GM21529 (cell line): Measurements from ENCODE around the gene AMY2A.
"Not testable (repeated sequence)": the region's sequence is repeated elsewhere in the genome, so short reads cannot be mapped to it uniquely, and the experiment has no call there.

Source experiments
- ATAC-seq: cut with Tn5 transposase; IDR thresholded peaks from one replicate; pipeline ENCODE4 v1.9.1; 2021; ENCODE audit not compliant: unreplicated experiment

The AMY2A gene

DNA sequence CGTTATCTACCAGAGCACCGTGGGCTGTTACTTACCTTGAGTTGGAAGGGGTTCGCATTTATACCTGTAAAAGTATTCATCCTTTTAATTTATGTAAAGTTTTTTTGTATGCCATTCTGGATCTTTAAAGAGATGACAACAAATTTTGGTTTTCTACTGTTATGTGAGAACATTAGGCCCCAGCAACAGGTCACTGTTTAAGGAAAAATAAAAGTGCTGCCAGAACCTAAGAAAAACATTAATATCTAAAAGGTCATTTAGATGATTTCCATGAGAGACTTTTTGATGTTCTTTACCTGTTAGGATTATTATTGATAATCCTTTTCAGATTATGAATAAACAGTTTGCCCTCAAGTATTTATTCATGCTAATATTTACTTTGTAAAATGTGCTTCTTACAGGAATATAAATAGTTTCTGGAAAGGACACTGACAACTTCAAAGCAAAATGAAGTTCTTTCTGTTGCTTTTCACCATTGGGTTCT lies at the start of gene AMY2A:
AMY2A (plus strand) TSS at position 434 of the 484 bp plus-strand sequence; CDS start at position 448, 14 bp downstream.
- not testable (repeated sequence) for ATAC-seq

DNA sequence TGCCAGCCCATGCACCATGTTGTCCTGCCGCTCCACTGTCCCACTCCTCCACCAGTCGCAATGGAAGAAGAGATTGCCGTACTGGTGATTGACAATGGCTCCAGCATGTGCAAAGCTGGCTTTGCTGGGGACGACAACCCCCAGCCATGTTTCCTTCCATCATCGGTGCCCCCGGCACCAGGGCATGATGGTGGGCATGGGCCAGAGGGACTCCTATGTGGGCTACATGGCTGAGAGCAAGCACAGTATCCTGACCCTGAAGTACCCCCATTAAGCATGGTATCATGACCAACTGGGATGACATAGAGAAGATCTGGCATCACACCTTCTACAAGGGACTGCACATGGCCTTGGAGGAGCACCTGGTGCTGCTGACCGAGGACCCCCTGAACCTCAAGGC lies 47.7 kb upstream of the AMY2A start:
- ATAC-seq, result no peak

DNA sequence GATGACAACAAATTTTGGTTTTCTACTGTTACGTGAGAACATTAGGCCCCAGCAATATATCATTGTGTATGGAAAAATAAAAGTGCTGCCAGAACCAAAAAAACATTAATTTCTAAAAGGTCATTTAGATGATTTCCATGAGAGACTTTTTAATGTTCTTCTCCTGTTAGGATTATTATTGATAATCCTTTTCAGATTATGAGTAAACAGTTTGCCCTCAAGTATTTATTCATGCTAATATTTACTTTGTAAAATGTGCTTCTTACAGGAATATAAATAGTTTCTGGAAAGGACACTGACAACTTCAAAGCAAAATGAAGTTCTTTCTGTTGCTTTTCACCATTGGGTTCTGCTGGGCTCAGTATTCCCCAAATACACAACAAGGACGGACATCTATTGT lies 45.9 kb upstream of the AMY2A start, which contains the start of gene AMY2B:
AMY2B (plus strand) TSS at position 301 of the 400 bp plus-strand sequence; CDS start at position 315, 14 bp downstream.
- ATAC-seq, result not testable (repeated sequence)

DNA sequence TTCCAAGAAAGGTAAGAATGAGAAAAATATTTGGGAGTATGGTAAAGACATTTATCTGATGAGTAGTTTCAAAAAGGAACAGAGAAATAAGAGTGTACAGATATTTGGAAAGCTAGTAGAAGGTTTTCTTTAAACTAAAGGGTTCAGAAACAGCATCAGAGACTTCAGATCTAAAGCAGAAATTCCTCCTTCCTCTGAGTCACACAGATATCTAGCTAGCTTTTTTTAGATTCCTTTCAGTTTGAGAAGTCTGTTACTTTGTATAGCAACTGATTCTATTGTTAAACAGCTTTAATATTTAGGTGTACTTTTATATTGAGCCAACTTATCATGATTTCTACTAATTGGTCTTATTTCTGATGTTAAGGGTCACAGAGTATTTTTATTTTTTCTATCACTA lies 41.2 kb upstream of the AMY2A start:
- peak; percentile 67 for ATAC-seq

DNA sequence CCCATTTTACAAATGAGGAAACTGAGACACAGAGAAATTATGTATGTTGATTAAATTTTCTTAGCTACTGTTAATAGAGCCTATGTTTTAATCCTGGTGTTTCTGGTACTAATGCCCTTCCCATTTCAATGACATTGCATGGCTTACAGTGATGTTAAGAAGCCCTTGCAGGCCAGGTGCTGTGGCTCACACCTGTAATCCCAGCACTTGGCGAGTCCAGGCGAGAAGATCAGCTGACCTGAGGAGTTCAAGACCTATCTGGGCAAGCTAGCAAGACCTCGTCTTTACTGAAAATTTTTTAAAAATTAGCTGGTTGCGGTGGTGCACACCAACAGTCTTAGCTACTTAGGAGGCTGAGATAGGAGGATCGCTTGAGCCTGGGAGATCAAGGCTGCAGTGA lies 40.4 kb upstream of the AMY2A start:
- ATAC-seq, result not testable (repeated sequence)

DNA sequence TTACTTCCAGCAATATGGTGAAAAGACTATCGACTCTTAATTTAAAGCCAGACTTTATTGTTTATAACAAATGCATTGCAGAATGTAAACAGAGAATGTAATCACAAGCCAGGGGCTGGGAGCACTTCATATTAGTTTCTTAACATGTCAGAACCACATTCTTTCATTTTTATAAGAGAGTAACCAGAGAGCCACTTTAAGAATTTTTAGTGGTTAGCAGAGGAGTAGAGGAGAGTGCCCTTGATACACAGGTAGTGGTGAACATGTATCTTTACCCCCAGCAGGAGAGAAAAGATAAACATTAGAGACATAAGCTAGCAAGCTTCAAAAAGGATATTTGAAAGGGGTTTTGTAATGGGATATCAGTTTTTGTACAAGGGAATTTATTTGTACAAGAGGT lies 34.8 kb upstream of the AMY2A start:
- ATAC-seq, result no peak

DNA sequence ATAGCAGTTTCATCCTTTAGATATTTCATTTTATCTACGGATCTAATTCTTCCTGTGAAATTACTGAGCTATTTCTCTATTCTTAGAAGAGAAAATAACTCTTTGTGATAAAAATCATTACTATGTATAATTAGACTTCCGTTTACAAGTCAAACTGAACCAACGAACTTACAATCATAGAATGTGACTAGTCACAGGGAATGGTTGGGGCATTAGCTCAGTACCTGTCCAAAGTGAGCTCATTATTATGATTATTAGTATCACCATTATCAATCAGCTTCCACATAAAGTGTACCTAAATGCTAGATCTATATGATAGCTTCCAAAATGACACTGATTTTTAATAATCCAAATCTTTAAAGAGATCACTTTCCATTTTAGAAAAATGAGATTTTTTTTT lies 33.3 kb upstream of the AMY2A start:
- no peak for ATAC-seq

DNA sequence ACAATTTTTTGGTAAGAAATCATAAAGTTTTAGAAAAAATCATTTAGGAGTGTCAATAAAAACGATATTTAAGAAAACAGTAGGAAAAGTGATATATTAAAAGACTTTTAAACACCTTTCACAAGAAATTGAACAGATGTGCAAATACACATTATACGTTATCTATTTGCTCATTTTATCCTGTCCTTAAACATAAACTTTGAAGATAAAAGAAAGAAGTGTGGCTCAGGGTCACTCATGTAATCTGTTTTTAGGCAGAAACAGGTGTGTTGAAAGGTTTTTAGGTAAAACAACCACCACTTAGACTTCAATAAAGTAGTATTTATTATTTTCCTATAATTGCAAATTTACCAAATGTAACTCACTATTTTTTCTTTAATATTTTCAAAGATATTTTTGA lies 32.7 kb upstream of the AMY2A start:
- ATAC-seq, result no peak

DNA sequence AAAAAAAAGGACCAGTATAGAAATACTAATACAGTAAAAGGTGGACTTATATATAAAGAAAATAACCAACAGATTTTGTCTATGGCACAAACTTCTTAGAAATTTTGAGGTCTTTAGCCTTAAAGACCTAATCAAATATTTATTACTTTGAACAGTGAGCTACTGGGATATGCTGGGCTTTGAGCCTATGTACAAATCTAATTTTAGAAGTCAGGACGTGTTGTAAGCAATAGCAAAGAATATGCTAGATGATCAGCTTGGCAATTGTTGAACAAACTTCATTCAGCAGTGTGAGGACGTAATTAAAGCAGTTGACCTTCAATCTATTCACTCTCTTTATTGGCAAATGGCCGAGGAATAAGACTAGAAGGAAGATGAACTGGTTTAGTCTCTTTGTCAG lies 14.5 kb upstream of the AMY2A start:
- not testable (repeated sequence) for ATAC-seq

DNA sequence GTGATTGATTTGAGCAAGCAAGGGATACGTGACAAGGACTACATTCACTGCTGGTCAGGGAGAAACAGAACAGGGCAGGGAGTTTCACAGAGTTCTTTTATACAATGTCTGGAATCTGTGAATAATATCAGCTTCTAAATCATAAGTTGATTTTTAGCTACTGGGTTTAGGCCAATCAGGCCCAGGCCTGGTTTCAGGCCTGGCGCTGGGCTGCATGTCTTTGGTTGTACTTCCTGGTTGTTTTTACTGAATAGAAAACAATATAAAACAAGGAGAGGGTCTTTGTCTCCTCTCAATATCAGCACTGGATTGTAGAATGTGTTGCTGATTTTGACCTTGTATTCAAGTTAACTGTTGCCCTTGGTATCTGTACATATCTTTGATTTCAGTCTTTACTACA lies 865 bp upstream of the AMY2A start:
- ATAC-seq, result no peak

DNA sequence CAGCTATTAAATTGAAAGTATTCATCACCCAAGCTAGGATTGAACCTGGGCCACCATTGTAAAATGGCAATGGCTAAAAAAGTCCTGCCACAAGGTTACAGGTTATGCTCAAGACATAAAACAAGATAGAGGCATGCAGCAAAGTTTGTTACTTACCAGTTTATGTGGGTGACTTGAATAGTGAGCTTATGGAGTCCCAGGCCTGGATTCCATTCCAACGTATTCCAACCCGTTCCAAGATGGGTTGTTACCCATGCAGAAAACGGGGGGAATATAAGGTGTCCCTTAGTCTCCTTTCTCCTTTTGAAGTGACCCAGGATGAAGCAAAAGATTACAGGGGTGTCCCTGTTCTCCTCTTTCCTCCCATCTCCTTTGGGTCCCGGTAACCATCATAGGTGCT lies 10.2 kb downstream of the AMY2A start:
- ATAC-seq, result not testable (repeated sequence)

DNA sequence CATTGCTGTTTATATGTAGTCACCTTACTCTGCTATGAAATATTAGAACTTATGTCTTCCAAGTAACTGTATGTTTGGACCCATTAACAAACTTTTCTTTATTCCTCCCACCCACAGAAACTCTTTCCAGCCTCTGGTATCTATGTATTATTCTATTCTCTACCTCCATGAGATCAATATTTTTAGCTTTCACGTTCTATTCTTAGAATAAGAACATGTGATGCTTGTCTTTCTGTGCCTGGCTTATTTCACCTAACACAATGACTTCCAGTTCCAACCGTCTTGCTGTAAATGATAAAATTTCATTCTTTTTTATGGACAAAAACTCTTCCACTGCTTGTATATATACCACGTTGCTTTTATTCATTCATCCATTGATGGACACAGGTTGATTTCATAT lies 24.0 kb downstream of the AMY2A start:
- not testable (repeated sequence) for ATAC-seq

DNA sequence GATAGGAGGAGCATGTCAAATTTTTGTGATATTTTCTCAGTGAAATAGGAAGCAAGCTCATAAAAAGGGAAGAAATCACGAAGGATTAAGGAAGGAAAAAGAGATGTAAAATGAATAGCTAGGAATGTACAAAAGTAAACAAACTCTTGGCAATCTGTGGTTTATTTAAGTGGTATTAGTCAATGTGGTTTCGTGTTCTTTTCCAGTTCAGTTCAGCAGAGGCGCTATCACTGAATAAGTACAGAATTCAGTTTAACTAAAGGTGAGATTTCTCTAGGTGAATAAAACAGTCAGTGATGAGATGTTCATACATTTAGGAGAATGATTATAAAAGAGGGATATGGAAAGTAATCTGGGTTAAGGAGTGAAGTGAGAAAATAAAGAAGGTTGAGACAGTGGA lies 26.7 kb downstream of the AMY2A start:
- ATAC-seq, result not testable (repeated sequence)

DNA sequence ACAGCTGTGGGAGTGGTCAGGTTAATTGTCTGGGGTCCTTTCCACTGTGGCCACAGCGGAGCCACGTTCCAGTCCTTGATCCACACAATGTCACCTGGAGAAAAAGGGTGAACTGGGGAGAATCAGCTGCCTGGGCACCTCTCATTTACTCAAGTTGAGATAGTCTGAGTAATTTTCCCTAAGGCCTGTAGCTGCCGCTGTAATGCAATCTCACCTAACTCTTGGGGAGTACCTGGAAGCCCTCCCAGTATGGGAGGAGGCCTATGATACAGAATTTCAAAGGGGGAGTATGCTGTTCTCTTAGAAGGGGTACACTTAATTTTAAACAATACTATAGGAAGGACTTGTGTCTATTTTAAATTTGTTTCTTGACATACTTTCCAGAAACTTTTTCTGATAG lies 33.1 kb downstream of the AMY2A start:
- ATAC-seq, result not testable (repeated sequence)

DNA sequence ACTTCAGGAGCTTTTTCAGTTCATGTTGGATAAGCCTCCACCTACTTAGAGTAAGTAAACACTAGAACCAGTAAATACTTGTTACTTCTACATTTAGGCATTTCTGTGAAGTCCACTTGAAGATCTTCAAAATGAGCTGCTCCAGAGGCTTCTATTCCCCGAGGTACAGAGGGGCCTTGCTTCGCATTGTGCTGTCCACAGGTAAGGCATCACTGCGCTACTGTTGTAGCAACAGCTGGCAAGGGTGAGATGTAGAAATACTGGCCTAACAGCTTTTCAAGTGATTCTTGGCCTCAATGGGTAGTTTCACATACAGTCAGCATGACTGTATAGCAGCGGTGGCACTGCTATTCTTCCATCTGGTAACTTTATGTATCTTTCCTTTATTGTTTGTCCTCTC lies 33.7 kb downstream of the AMY2A start:
- not testable (repeated sequence) for ATAC-seq

DNA sequence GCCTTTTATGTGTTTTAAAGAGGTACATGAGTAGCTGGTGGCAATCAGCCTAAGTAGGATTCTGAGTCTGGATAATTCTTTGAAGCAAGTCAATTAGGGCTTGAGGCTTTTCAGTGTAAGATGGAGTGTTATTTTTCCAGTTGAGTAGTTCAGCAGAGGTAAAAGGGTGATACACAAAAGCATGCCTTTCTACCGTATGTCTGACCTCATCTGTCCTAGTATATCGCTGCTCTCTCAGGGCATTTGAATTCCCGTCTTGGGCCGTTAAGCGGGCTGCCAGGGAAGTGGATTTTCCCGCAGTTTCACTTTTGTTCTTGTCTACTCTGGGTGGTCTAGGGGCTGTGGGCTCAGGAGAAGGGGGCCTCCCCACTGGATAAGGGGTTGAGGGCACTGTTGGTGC lies 36.9 kb downstream of the AMY2A start:
- not testable (repeated sequence) for ATAC-seq

DNA sequence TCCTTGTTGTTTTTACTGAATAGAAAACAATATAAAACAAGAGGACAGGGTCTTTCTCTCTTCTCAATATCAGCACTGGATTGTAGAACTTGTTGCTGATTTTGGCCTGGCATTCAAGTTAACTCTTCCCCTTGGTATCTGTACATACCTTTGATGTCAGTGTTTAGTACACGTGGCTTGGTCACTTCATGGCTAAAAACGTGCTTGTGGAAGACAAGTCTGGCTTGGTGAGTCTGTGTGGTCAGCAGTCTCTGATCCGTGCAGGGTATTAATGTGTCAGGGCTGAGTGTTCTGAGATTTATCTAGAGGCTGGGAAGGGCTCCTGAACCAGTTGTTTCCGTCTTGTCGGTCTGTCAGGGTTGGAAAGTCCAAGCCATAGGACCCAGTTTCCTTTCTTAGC lies 38.2 kb downstream of the AMY2A start, which contains the start of gene AMY1A:
AMY1A (plus strand) TSS at position 301 of the 400 bp plus-strand sequence. CDS start 571 bp downstream, outside the sequence.
- ATAC-seq, result not testable (repeated sequence)
